Sigmoid colon (tissue), 7 donors: ENCODE measurements around the gene ACOXL. TPM values are rescaled to one million over a fixed set of nuclear protein-coding genes. Genes with fewer than 3 reads are reported as not detected.

Source experiments
- DNase-seq: peaks from one replicate; pipeline ENCODE4 v3.0.0-alpha.2; 2019
- H3K27ac ChIP-seq, 4 donors: fragments of 200-600 bp; sonication (generic); one replicate each; pipeline ENCODE4 v1.5.1; 2016 to 2019; ENCODE audit warnings: mild to moderate bottlenecking in 1 of 4
- H3K27me3 ChIP-seq, 3 donors: fragments of 200-600 bp; sonication (generic); one replicate each; pipeline ENCODE4 v1.5.1; 2019; ENCODE audit warnings: mild to moderate bottlenecking in 1 of 3
- H3K36me3 ChIP-seq, 4 donors: fragments of 200-600 bp; sonication (generic); one replicate each; pipeline ENCODE4 v1.5.1; 2016 to 2019
- H3K4me1 ChIP-seq, 4 donors: fragments of 200-600 bp; sonication (generic); one replicate each; pipeline ENCODE4 v1.5.1; 2017 to 2019
- H3K4me3 ChIP-seq, 4 donors: fragments of 200-600 bp; sonication (generic); one replicate each; pipeline ENCODE4 v1.5.1; 2017 to 2019; ENCODE audit warnings: mild to moderate bottlenecking in 2 of 4, moderate library complexity in 1 of 4
- H3K9me3 ChIP-seq, 4 donors: fragments of 200-600 bp in 3 of 4; sonication (generic) in 3 of 4; one replicate each; pipeline versions ENCODE4 v1.5.1 to v1.6.1; 2013 to 2019
- EP300 ChIP-seq, 4 donors: sonication (generic); formaldehyde crosslinking; IDR thresholded peaks; one replicate each; pipeline ENCODE4 v1.6.1; 2017; ENCODE audit warnings: antibody characterized with exemption in 4 of 4
- POLR2A ChIP-seq, 2 donors: fragments of 450-650 bp; IDR thresholded peaks; one replicate each; pipeline ENCODE4 v1.6.1; 2016; ENCODE audit warnings: antibody characterized with exemption in 2 of 2, mild to moderate bottlenecking in 2 of 2, moderate library complexity in 2 of 2
- POLR2AphosphoS5 ChIP-seq, 4 donors: sonication (generic); formaldehyde crosslinking; IDR thresholded peaks; one replicate each; pipeline ENCODE4 v1.6.1; 2017; ENCODE audit warnings: antibody characterized with exemption in 4 of 4
- WGBS, 2 donors: extraction: QIAGEN DNeasy Blood & Tissue Kit; methylation state at CpG; one replicate each; pipeline ENCODE4 v1.1.7; 2013; 5-methylcytosine and 5-hydroxymethylcytosine counted together
- intact Hi-C: fragments of 100-400 bp; cut with DNase I; formaldehyde crosslinking; loops from one replicate; pipeline ENCODE4 v1.15.1; 2023
- polyA plus RNA-seq, 3 donors: library from polyadenylated mRNA; stranded (reverse); fragments of 200-250 nt; gene quantifications; one replicate each; pipeline ENCODE4 v1.2.3, GENCODE V29; 2013
- total RNA-seq, 4 donors: library from RNA; depleted of rRNA; stranded (reverse); fragments of >200 nt; gene quantifications; one replicate each; pipeline ENCODE4 v1.1.0, GENCODE V29; 2016
- TF ChIP-seq, protein P1 (sequence below), 4 experiments: fragments of 450-650 bp in 3 of 4; fragments of 200-600 bp in 1 of 4; IDR thresholded peaks; one replicate each; pipeline ENCODE4 v1.5.1; 2016 to 2019; ENCODE audit warnings: antibody characterized with exemption in 4 of 4, mild to moderate bottlenecking in 3 of 4, moderate library complexity in 2 of 4
- donor health status: healthy with polysubstance abuse.
- donor health status: Bipolar disorder and iron deficiency.
- donor health status: healthy.

Gene ACOXL
- total and polyA plus RNA-seq, 7 donors: 0.45 TPM; not detected in 6

DNA sequence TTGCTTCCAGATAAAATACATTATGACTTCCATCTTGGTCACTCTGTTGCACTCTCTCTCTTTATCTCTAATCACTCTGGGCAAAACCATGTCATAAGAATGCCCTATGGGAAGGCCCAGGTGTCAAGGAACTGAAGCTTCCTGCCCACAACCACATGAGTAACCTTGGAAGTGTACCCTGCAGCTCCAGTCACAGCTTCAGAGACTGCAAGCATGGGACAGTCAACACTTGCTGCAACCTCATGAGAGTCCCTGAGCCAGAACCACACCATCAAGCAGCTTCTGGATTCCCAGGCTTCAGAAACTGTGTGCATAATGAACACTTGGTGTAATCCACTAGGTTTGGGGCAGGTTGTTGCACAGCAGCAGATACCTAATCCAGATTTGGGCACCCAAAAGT lies 267.3 kb downstream of the ACOXL start:
- Histone ChIP-seq H3K36me3 (no peaks in the 10 kb centered on the region), H3K27ac (no peak overlapping the region), H3K4me1 (no peaks in the 10 kb centered on the region), H3K27me3 (no peaks in the 10 kb centered on the region), H3K9me3 (peaks cover 0 to 3% (median 0%) of the 10 kb centered on the region in 4 donors), H3K4me3 (no peak overlapping the region)
- intact Hi-C loops: no loop called here
- DNase-seq: no peak
- no peak for TF ChIP-seq EP300 (IDR thresholded peaks at IDR 0.05)
- TF ChIP-seq POLR2AphosphoS5 (IDR thresholded peaks at IDR 0.05): no peak

DNA sequence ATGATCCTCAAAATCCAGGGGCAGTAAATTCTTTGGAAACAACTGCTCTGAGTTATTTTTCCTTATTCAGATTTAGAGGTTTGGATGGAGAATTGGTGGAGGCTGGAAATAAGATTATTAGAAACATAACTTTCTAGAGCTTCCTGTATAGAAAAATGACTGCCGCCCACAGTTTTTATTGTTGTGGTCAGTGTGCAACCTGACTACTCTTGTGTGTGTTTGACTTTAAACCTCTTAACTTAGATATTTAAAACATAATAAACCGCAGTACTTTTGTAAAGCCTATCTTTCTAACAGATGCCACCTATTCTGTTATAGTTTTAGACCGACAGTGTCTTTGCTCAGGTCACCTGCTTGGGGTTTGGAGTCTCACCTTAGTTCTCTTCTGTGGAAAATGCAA lies 272.9 kb downstream of the ACOXL start:
- DNase-seq: no peak
- 78 to 94% methylated on average over 3 of the region's 3 CpGs for WGBS, 2 donors
- Histone ChIP-seq H3K36me3 (no peaks in the 10 kb centered on the region), H3K4me1 (no peaks in the 10 kb centered on the region), H3K27me3 (no peaks in the 10 kb centered on the region), H3K9me3 (no peaks in the 10 kb centered on the region), H3K27ac (no peak overlapping the region), H3K4me3 (no peak overlapping the region)
- TF ChIP-seq, protein P1, sequence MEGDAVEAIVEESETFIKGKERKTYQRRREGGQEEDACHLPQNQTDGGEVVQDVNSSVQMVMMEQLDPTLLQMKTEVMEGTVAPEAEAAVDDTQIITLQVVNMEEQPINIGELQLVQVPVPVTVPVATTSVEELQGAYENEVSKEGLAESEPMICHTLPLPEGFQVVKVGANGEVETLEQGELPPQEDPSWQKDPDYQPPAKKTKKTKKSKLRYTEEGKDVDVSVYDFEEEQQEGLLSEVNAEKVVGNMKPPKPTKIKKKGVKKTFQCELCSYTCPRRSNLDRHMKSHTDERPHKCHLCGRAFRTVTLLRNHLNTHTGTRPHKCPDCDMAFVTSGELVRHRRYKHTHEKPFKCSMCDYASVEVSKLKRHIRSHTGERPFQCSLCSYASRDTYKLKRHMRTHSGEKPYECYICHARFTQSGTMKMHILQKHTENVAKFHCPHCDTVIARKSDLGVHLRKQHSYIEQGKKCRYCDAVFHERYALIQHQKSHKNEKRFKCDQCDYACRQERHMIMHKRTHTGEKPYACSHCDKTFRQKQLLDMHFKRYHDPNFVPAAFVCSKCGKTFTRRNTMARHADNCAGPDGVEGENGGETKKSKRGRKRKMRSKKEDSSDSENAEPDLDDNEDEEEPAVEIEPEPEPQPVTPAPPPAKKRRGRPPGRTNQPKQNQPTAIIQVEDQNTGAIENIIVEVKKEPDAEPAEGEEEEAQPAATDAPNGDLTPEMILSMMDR (IDR thresholded peaks at IDR 0.05): no peak
- TF ChIP-seq POLR2AphosphoS5 (IDR thresholded peaks at IDR 0.05): no peak
- no peak for TF ChIP-seq POLR2A (IDR thresholded peaks at IDR 0.05)
- no peak for TF ChIP-seq EP300 (IDR thresholded peaks at IDR 0.05)
- intact Hi-C loops: no loop called here

DNA sequence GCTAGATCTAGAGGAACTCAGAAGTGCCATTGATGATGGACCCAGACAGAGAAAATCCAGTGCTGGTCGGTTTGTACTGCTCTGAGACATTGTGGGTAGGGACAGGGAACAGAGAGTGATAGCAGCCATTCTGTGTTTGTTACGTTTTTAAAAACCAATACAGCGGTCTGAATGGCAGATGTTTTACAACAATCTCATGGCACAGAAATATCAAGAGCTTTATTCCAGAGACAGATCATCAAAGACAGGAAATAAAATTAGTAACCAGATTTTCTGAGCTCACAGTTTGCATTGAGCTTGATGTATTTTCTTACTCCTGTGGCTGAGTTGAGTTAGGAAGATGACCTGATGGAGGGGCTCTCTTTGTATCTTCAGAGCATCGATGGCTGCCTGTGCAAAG lies 273.4 kb downstream of the ACOXL start:
- 90% methylated on average over 4 of the region's 4 CpGs for WGBS, 2 donors
- Histone ChIP-seq H3K36me3 (no peaks in the 10 kb centered on the region), H3K4me3 (no peak overlapping the region), H3K4me1 (no peaks in the 10 kb centered on the region), H3K27me3 (no peaks in the 10 kb centered on the region), H3K27ac (no peak overlapping the region), H3K9me3 (no peaks in the 10 kb centered on the region)
- TF ChIP-seq, protein P1 (IDR thresholded peaks at IDR 0.05): no peak
- TF ChIP-seq EP300 (IDR thresholded peaks at IDR 0.05): no peak
- no peak for TF ChIP-seq POLR2AphosphoS5 (IDR thresholded peaks at IDR 0.05)
- no peak for TF ChIP-seq POLR2A (IDR thresholded peaks at IDR 0.05)
- no peak for DNase-seq
- intact Hi-C loops: no loop called here

DNA sequence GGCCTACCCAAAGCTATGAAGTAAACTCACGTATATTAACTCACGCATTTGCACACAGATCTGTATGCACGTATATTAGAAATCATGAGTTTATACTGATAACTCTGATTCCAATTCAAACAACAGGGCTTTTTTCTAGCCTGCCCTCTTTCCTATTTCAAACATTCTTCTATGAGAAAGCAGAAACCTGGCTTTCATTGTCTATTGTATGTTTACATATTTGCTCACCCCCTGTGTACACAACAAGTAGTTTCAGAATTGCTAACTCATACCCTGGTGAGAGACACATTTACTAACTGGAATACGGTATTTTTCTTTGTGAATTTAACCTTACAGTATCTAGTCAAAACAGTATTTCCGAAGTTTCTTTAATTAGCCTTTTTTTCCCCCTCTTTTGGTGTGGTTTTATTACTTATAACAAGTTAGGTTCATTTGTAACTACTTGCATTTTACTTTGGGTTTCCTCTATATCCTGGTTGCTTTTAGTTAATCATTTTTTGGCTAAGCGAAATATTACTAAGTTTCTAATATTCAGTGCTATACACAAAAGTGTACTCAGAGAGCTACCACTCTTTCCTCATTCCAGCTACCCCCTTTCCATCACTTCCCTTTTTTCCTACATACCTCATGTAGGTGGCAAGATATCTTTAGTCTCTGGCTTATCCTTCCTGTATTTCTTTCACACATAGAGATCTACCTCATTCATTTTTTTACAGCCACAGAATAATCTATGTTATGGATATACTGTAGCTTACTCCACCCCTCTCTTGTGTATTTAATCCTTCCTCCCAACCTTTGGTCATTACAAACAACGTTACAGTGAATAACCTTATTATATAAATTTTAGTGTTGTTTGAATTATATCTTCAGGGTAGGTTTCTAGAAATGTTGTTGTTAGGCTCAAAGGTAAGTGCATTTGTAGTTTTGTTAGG lies 275.6 kb downstream of the ACOXL start:
- Histone ChIP-seq H3K4me3 (no peak overlapping the region), H3K36me3 (no peaks in the 10 kb centered on the region), H3K9me3 (peaks cover 0 to 6% (median 2%) of the 10 kb centered on the region in 4 donors), H3K4me1 (no peaks in the 10 kb centered on the region), H3K27ac (no peak overlapping the region), H3K27me3 (no peaks in the 10 kb centered on the region)
- intact Hi-C loops: no loop called here
- DNase-seq: no peak
- WGBS, 2 donors: 21 to 72% methylated on average over 7 of the region's 7 CpGs
- TF ChIP-seq POLR2A (IDR thresholded peaks at IDR 0.05): no peak
- TF ChIP-seq, protein P1 (IDR thresholded peaks at IDR 0.05): no peak
- no peak for TF ChIP-seq EP300 (IDR thresholded peaks at IDR 0.05)
- TF ChIP-seq POLR2AphosphoS5 (IDR thresholded peaks at IDR 0.05): no peak

DNA sequence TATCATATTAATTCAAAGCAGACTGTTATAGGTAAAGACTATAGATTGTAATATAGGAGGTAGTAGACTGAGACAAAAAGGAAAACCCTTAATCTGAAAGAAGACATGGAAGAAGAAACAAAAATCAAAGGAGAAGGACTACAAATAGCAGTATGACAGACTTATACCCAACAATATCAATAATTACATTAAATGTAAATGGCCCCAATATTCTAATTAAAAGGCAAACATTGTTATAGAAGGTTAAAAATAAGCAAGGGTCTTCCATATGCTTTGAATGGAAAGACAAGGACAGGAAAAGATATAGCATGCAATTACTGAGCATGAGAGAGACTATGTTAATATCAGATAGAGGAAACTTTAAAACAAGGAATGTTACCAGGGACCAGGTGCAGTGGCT lies 278.8 kb downstream of the ACOXL start:
- no peaks in the 10 kb centered on the region for H3K4me1 ChIP-seq
- intact Hi-C loops: no loop called here
- H3K27ac ChIP-seq: no peak overlapping the region
- H3K4me3 ChIP-seq: no peak overlapping the region
- no peaks in the 10 kb centered on the region for H3K27me3 ChIP-seq
- no peaks in the 10 kb centered on the region for H3K36me3 ChIP-seq
- peaks cover 0 to 12% (median 2%) of the 10 kb centered on the region in 4 donors for H3K9me3 ChIP-seq
- no peak for TF ChIP-seq POLR2AphosphoS5 (IDR thresholded peaks at IDR 0.05)
- TF ChIP-seq POLR2A (IDR thresholded peaks at IDR 0.05): no peak
- TF ChIP-seq, protein P1 (IDR thresholded peaks at IDR 0.05): no peak
- no peak for TF ChIP-seq EP300 (IDR thresholded peaks at IDR 0.05)
- DNase-seq: no peak
